ENCODE results near the gene PWP2. TPM values are rescaled to one million over a fixed set of nuclear protein-coding genes. Genes with fewer than 3 reads are reported as not detected.
"Not testable (repeated sequence)": the region's sequence is repeated elsewhere in the genome, so short reads cannot be mapped to it uniquely, and the experiment has no call there.

Gene PWP2
- total RNA-seq, 2 experiments from 2014 or later, result 9.3 to 10.1 TPM

- POLR2A ChIA-PET; intact Hi-C loops (cut with micrococcal nuclease): not testable (repeated sequence)
These were observed 390 bp downstream of the PWP2 start for GRCh38 chr21:44107589-44107988.

DNA sequence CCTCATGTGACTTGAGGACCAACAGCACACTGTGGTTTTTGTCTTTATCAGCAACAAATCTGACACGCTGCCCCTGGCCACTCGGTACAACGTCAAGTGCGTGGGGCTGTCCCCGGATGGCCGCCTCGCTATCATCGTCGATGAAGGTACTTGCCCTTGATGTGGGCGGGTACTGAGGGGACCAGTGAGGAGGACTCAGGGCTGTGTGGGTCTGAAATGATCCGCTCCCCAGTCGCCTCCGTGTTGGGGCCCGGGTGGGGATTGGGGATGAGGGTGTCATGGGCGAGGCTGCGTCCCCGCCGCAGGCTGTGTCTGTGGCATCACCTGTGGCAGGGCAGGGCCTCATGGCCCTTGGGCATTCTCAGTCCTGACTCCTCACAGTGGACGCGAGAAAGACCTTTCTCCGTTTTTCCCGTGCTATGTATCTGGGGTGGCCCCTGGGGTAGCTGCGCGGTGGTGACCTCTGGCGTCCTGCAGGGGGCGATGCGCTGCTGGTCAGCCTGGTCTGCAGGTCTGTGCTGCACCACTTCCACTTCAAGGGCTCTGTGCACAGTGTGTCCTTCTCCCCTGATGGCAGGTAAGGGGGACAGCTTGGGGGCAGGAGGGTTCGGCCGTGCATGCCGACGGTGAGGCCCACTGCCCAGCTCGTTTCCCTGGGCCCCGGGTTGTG, 6.6 kb downstream of the PWP2 start:
- POLR2A ChIA-PET; H3K27me3 Mint-ChIP-seq; H3K27ac Mint-ChIP-seq; intact Hi-C loops (cut with micrococcal nuclease); H3K9me3 Mint-ChIP-seq; H3K36me3 Mint-ChIP-seq (ENCODE audit: low read depth); CTCF ChIA-PET; H3K4me1 Mint-ChIP-seq (ENCODE audit: low read depth); H3K4me3 Mint-ChIP-seq; DNase-seq: not testable (repeated sequence)
- peak; percentile 42 for ATAC-seq

More at GRCh38 chr21:44107589-44107988, 390 bp downstream of the PWP2 start:
- DNase-seq; H3K4me3 Mint-ChIP-seq; H3K9me3 Mint-ChIP-seq; H3K36me3 Mint-ChIP-seq (ENCODE audit: low read depth); H3K27me3 Mint-ChIP-seq; H3K4me1 Mint-ChIP-seq (ENCODE audit: low read depth); CTCF ChIA-PET; H3K27ac Mint-ChIP-seq: not testable (repeated sequence)
- ATAC-seq, result peak; percentile 66

- DNase-seq; H3K36me3 Mint-ChIP-seq (ENCODE audit: low read depth); H3K9me3 Mint-ChIP-seq; H3K4me1 Mint-ChIP-seq (ENCODE audit: low read depth); POLR2A ChIA-PET; ATAC-seq; H3K27ac Mint-ChIP-seq; intact Hi-C loops (cut with micrococcal nuclease); CTCF ChIA-PET; H3K4me3 Mint-ChIP-seq; H3K27me3 Mint-ChIP-seq: not testable (repeated sequence)
These were observed 14.9 kb downstream of the PWP2 start for GRCh38 chr21:44122131-44122530.

GRCh38 chr21:44127827-44128226, 20.6 kb downstream of the PWP2 start:
- H3K36me3 Mint-ChIP-seq (ENCODE audit: low read depth); ATAC-seq; H3K4me3 Mint-ChIP-seq; intact Hi-C loops (cut with micrococcal nuclease); H3K27ac Mint-ChIP-seq; H3K9me3 Mint-ChIP-seq; H3K27me3 Mint-ChIP-seq; POLR2A ChIA-PET; DNase-seq; CTCF ChIA-PET; H3K4me1 Mint-ChIP-seq (ENCODE audit: low read depth): not testable (repeated sequence)

DNA sequence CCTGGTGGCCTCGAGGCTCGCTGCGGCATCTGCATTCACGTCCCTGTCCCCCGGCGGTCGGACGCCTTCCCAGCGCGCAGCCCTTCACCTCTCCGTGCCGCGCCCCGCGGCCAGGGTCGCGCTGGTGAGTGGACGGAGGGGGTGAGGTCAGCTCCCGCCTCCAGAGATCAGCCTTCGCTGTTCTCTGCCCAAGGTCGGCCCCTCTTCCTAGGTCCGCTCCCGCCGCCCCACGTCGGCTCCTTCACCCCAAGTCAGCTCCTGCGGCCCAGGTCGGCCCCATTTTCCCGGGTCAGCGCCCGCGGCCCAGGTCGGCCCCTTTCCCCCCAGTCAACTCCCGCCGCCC, 26.5 kb downstream of the PWP2 start:
- H3K36me3 Mint-ChIP-seq (ENCODE audit: low read depth); H3K27me3 Mint-ChIP-seq; CTCF ChIA-PET; H3K9me3 Mint-ChIP-seq; ATAC-seq; DNase-seq; intact Hi-C loops (cut with micrococcal nuclease); POLR2A ChIA-PET; H3K27ac Mint-ChIP-seq; H3K4me1 Mint-ChIP-seq (ENCODE audit: low read depth); H3K4me3 Mint-ChIP-seq: not testable (repeated sequence)

GRCh38 chr21:44134732-44135131, 27.5 kb downstream of the PWP2 start:
- intact Hi-C loops (cut with micrococcal nuclease), result not testable (repeated sequence)

GRCh38 chr21:44138039-44138438, 30.8 kb downstream of the PWP2 start:
- H3K27ac Mint-ChIP-seq; H3K27me3 Mint-ChIP-seq; H3K4me3 Mint-ChIP-seq; H3K4me1 Mint-ChIP-seq (ENCODE audit: low read depth); intact Hi-C loops (cut with micrococcal nuclease); H3K9me3 Mint-ChIP-seq; CTCF ChIA-PET; POLR2A ChIA-PET; DNase-seq; H3K36me3 Mint-ChIP-seq (ENCODE audit: low read depth): not testable (repeated sequence)
- ATAC-seq, result peak; percentile 62

More at GRCh38 chr21:44134732-44135131, 27.5 kb downstream of the PWP2 start:
- H3K9me3 Mint-ChIP-seq; H3K27ac Mint-ChIP-seq; DNase-seq; CTCF ChIA-PET; H3K36me3 Mint-ChIP-seq (ENCODE audit: low read depth); H3K4me1 Mint-ChIP-seq (ENCODE audit: low read depth); POLR2A ChIA-PET; H3K4me3 Mint-ChIP-seq; ATAC-seq; H3K27me3 Mint-ChIP-seq: not testable (repeated sequence)

DNA sequence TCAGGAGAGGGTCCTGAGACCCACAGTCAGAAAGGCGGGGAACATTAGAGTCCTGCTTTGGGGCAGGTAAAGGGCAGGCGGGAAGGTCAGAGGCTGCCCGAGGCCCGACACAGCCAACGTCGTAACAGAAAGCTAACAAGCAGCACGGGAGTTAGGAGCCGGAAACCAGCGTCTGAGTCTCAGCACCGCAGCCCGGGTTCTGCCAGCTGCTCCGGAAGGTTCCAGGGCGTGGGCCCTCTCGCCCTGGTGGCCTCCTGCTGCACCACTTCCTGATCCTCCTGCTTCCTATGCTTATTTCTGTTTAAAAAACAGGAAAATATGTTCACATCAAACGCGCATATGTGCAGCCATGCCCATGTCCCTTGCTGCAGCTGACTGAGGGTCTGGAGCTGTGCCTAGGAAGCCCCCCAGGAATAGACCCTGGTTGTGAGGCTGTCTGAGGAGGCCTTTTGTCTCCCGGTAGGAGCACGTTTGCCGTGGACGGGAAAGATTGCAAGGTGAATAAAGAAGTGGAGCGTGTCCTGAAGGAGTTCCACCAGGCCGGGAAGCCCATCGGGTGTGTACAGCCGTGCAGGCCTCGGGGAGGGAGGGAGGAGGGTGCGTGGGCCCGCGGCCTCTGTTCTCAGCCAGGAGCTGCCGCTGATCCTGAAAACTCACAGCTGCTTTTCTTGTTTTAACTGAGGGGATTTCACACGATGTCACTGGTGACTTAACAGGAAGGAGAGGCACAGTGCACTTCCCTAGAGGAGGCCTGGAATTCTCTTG, 32.8 kb downstream of the PWP2 start:
- H3K9me3 Mint-ChIP-seq; POLR2A ChIA-PET; H3K27ac Mint-ChIP-seq; CTCF ChIA-PET; H3K4me3 Mint-ChIP-seq; DNase-seq; H3K36me3 Mint-ChIP-seq (ENCODE audit: low read depth); H3K4me1 Mint-ChIP-seq (ENCODE audit: low read depth); intact Hi-C loops (cut with micrococcal nuclease); H3K27me3 Mint-ChIP-seq: not testable (repeated sequence)
- ATAC-seq, result peak; percentile 24

DNA sequence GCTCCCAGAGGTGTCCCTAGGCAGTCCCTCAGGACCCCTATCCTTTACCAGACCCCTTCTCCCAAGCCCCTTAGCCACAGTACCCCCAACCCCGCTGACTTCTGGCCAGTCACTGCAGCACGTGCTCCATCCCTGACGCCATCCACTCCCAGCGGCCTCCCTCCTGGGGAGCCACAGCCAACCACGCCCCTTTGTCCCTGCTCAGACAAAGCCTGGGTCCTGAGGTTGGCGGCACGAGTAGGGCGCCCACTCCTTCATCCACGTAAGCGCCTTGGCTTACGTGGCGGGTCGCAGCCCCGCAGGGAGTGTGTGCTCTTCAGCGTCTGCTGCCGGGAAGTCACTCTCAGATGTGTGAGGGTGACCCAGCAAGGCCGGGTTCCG, 33.3 kb downstream of the PWP2 start:
- H3K36me3 Mint-ChIP-seq (ENCODE audit: low read depth); intact Hi-C loops (cut with micrococcal nuclease); DNase-seq; H3K27ac Mint-ChIP-seq; ATAC-seq; H3K4me1 Mint-ChIP-seq (ENCODE audit: low read depth); H3K4me3 Mint-ChIP-seq; H3K9me3 Mint-ChIP-seq; POLR2A ChIA-PET; H3K27me3 Mint-ChIP-seq; CTCF ChIA-PET: not testable (repeated sequence)

DNA sequence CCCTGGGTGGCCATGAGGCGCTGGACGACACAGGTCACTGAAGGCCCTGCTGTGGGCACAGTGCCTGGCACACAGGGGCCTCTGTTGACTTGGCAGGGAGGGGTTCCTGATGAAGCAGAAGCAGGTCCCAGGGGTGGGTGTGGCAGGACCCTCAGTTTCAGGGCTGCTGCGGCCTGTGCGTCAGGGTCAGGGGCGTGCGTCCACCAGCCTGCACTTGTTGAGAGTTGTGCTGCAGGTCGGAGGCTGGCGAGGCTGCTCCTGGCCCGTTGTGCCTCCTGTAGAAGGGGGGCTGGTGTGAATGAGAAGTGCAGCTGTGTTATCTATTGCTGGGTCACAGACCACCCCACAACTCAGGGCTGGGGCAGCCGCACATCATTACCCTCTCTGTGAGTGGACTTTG, 35.3 kb downstream of the PWP2 start:
- H3K27me3 Mint-ChIP-seq; POLR2A ChIA-PET; ATAC-seq; DNase-seq; H3K4me3 Mint-ChIP-seq; H3K27ac Mint-ChIP-seq; H3K4me1 Mint-ChIP-seq (ENCODE audit: low read depth); H3K9me3 Mint-ChIP-seq; H3K36me3 Mint-ChIP-seq (ENCODE audit: low read depth); CTCF ChIA-PET; intact Hi-C loops (cut with micrococcal nuclease): not testable (repeated sequence)

DNA sequence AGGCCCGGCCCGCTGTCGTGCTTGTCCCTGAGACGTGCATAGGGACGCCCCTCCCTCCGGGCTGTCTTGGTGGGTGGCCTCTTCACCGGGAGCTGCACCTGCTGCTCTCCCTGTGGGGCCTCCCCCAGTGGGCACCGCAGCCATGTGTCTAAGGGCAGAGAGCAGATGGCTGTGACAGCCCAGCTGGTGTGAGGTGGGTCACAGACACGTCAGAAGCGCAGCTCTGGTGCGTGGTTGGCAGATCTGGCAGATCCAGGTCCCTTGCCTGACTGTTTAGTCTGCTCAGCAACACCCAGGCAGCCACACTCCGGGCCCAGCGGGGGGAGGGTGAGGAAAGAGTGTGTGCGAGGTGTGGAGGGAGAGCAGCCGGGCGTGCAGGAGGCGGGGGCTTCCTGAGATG, 36.2 kb downstream of the PWP2 start:
- H3K4me1 Mint-ChIP-seq (ENCODE audit: low read depth); CTCF ChIA-PET; H3K27me3 Mint-ChIP-seq; H3K36me3 Mint-ChIP-seq (ENCODE audit: low read depth); H3K9me3 Mint-ChIP-seq; intact Hi-C loops (cut with micrococcal nuclease); H3K27ac Mint-ChIP-seq; POLR2A ChIA-PET; DNase-seq; H3K4me3 Mint-ChIP-seq: not testable (repeated sequence)
- peak; percentile 63 for ATAC-seq

DNA sequence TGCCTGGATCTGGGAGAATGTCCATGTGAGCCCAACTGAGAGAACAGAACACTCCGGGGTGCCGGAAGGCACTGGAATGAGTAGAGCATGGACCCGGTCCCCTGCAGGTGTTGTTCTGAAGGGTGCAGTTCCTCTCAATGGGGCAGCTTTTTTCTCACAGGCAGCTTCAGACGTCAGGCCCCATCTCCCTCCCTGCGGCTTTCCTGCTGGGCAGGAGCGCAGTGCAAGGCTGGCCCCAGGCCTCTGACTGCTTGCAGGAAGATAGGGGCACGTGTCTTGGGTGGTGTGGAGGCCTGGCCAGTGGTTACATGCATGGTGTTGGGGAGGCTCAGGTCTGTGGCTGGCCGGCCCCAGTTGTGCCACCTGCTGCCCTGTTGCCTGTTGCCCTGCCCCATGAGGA, 36.8 kb downstream of the PWP2 start:
- H3K9me3 Mint-ChIP-seq; H3K4me1 Mint-ChIP-seq (ENCODE audit: low read depth); POLR2A ChIA-PET; DNase-seq; CTCF ChIA-PET; H3K36me3 Mint-ChIP-seq (ENCODE audit: low read depth); H3K27ac Mint-ChIP-seq; H3K4me3 Mint-ChIP-seq; ATAC-seq; intact Hi-C loops (cut with micrococcal nuclease); H3K27me3 Mint-ChIP-seq: not testable (repeated sequence)
